GOT3 (cell line): ENCODE measurements around the gene ESYT2.

Experiments
- DNase-seq: peaks from one replicate; lab custom pipeline; 2025; ENCODE audit warnings: mixed read lengths; lab: John Stamatoyannopoulos, UW

Gene ESYT2

GRCh38 chr7:158742065-158742821 is 87.1 kb downstream of the ESYT2 start:
- no peak for DNase-seq

- DNase-seq: no peak
Measured at GRCh38 chr7:158741294-158741666, 88.0 kb downstream of the ESYT2 start.

DNA sequence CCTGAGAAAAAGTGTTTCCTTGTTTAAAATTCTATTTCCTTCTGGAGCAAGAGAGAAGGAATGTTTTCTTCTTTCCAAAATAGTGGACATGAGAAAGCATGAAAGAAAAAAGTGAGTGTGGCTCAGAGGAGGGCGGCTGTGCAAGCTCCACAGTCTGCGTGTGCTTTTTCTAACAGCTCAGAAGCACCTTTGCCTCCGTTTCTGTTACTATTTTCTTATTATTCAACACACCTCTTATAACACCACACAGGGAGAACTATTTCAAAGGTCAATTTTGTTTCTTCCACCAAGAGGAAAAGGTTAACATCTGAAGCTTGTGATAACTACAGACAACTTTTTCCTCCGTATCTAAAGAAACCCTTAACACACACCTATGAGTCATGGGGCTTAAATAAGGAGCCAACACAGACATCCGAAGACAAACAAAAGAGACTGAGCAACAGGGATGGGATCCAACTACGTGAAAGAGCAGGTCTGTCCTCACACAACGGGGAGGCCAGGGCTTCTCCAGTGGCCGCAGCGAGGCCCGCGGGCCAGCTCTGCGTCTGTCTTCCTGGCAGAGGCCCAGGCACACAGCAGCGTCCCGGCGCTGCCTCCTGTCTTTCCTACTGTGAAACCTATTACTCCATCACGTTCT is 88.5 kb downstream of the ESYT2 start:
- DNase-seq: no peak

DNA sequence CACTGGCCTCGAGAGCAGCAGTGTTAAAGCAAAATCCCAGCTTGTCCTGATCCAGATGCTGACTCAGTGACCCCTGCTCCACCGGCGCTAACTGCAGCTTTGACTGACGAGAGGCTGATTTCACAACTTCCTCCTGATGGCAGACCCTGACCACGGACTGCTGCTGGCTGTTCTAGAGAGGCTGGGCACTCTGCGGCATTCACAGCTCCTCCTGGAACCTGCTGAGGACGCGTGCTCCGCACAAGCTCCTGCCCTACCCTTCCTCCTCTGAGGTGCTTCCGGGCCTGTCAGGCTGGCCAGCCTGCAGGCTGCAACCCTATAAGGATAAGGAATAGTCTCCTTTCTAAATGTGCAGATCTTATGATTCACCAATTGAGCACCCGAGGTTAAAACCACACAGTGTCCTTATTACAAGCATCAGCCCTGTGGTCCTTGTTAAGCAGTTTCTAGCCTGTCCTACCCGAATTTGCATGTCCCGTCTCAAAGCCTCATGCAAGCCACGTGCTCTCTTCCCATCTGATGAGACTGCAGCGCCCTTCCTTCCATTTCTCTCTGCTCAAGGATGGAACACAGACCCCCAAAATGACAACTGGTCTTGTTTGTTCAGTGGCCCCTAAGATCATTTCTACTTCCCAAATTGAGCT is 89.2 kb downstream of the ESYT2 start:
- no peak for DNase-seq

- DNase-seq: no peak
Measured at GRCh38 chr7:158738841-158739240, 90.5 kb downstream of the ESYT2 start.

DNA sequence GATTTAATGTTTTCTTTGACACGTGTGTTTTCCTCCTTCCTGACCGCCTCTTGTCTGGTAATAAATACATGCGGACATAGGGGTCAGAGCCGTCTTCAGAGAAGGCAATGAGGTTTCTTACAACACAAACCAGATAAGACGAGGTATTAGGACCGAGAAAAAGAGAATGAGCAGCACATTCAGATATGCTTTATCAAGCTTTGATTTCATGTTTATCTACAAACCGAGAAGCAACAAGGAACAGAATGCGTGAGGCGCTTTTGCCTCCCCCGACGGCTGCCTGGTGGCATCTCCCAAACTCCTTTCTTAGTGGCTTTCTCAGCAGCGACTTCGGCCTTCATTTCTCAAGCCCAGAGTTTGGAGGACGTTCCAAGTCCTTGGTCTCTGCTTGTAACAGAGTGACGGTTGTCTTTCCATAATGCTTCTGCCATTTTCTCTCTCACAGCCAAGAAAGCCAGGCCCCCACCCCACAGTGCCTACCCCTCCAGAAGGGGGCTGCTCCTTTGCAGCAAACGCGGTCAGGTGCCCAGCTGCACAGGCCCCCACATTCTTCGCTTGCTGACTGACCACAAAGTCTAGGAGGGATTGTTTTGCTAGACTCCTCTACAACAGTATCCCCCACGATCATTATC is 92.1 kb downstream of the ESYT2 start:
- DNase-seq: no peak

GRCh38 chr7:158735935-158736334 is 93.4 kb downstream of the ESYT2 start:
- DNase-seq: no peak

DNA sequence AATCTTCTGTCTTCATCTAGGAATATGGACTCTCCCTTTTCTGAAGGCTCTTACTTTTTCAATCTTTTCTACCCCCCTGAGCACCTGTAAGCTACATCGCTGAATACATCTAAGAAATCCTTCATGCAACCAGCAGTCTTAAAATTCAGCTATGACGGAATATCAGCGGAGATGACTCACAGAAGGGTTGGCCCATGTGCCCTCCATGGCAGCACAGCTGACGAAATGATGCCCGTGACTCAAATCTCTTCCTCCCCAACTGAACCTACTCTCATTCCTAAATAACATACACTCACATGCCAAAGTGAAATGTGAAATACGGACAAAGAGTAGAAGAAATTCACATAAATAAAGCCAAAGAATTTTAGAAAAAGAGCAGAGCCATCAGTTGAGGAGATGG is 94.4 kb downstream of the ESYT2 start:
- DNase-seq: no peak

- DNase-seq: no peak
Measured at GRCh38 chr7:158733775-158734494, 95.4 kb downstream of the ESYT2 start.

DNA sequence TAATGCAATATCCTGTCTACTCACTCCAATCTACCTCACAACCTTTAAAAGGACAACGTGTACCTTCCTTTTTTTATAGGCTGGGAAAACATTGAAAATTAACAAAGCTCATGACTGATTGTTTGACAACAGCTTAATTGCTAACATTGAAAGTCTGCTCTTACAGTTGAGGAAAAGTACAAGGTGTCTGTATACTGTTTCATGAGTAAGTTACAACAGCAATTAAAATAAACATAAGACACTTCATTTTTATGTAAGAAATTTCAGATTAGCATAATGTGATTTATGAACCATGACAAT is 96.1 kb downstream of the ESYT2 start:
- no peak for DNase-seq

GRCh38 chr7:158732494-158733219 is 96.7 kb downstream of the ESYT2 start:
- no peak for DNase-seq

- DNase-seq: no peak
Measured at GRCh38 chr7:158731761-158732160, 97.5 kb downstream of the ESYT2 start.

DNA sequence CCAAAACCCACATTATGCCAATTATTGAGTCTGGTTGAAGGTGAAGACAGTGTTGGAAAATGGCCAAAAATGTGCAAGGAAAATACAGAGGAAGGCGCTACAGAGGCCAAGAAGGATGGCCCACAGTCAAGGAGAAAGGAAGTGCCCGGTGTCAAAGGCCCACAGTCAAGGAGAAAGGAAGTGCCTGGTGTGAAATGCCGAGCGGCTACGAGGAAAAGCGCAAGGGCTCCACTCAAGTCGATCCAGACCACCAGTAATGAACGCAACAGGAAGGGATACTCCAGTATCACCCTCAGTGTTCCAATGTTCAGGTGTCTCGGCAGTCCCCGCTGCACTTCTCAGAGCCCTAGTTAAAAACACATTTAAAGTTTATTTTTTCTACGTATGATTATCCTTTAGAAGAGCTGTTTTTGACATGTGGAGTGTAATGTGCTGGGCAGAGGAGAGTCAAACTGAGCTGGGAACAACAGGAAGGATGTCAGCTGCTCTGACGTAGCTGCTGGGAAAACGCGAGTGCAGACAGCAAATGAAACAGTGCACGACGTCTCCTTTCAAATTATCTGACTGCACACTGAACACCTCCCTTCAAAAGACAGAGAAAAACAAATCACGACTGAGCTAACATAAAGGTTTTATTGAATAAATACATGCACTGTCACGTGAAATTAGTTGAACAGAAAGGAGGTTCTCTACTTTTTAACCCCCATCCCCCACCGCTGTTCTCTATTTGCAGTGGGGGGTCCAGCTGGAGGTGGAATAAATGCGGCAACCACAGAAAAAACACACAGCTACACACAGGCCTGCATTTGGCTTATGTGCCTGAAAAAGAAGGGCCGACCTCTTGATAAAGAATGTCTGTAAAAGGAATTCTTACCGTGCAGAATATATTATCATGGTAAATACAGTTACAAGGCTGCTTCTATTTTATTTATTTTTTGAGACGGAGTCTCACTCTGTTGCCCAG is 98.6 kb downstream of the ESYT2 start:
- DNase-seq: no peak

GRCh38 chr7:158729646-158730382 is 99.5 kb downstream of the ESYT2 start:
- no peak for DNase-seq

DNA sequence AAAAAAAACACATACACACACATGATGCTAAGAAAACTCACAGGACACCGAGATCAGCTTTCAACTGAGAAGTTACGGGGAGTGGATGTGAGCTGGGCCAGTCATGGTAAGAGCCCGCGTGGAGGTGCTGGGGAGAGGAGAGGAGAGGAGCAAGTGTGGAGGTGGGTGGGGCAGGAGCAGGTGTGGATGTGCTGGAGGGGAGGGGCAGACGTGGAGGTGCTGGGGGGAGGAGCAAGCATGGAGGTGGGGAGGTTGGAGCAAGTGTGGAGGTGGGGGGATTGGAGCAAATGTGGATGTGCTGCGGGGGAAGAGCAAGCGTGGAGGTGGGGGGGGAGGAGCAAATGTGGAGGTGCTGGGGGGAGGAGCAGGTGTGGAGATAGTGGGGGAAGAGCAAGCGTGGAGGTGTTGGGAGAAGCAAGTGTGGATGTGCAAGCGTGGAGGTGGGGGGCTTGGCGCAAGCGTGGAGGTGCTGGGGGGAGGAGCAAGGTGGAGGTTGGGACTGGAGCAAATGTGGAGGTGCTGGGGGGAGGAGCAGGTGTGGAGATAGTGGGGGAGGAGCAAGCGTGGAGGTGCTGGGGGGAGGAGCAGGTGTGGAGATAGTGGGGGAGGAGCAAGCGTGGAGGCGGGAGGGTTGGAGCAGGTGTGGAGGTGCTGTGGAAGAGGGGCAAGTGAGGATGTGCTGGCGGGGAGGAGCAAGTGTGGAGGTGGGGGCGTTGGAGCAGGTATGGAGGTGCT is 100.2 kb downstream of the ESYT2 start:
- no peak for DNase-seq

DNA sequence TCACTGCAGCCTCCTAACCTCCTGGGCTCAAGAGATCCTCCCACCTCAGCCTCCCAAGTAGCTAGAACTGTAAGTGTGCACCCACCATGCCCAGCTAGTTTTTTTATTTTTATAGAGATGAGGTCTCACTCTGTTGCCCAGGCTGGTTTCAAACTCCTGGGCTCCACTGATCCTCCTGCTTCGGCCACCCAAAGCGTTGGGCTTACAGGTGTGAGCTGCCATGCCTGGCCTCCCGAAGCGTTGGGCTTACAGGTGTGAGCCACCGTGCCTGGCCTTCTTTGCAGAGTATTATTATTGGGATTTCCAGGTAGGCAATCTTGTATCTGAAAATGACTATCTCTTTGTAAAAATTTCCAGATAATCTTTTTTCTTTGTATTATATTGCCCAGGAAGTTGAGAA is 101.6 kb downstream of the ESYT2 start:
- no peak for DNase-seq

DNA sequence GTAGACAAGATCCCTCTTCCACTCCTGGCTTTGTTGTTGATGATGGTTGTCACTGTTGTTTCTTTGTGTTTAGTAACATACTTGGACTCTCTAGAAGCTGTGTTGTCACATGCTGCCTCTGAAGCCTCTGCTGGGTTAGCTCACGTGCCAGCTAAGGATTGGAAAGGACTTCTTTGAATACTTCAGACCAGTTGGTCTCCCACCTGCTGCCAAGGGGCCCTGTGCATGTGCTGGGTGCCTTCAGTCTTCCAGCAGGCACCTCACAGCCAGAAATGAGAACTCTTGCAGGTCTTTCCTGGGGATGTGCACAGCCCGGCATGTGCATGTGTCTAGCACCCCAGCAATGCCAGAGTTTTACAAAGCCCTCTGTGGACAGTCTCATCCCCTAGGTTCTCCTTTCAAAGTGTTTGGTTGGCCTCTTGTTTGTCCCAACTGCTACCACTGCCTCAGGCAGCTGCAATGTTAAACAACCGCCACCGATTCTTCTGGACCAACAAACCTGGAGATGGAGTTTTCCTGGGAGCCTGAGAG is 103.0 kb downstream of the ESYT2 start:
- DNase-seq: no peak

GRCh38 chr7:158725506-158725800 is 103.9 kb downstream of the ESYT2 start:
- no peak for DNase-seq
